ENCODE data around the gene PRKD1.
"Not testable (repeated sequence)": the region's sequence is repeated elsewhere in the genome, so short reads cannot be mapped to it uniquely, and the experiment has no call there.

Gene PRKD1

GRCh38 chr14:29799464-29800095 is 128.1 kb downstream of the PRKD1 start:
- DNase-seq (ENCODE audit: low read depth, low spot score), result no peak

GRCh38 chr14:29798811-29799210 is 128.8 kb downstream of the PRKD1 start:
- no peak for DNase-seq (ENCODE audit: low read depth, low spot score)

GRCh38 chr14:29798108-29798663 is 129.5 kb downstream of the PRKD1 start:
- no peak for DNase-seq (ENCODE audit: low read depth, low spot score)

GRCh38 chr14:29796853-29797252 is 130.8 kb downstream of the PRKD1 start:
- DNase-seq (ENCODE audit: low read depth, low spot score), result no peak

GRCh38 chr14:29789475-29789874 is 138.2 kb downstream of the PRKD1 start:
- no peak for DNase-seq (ENCODE audit: low read depth, low spot score)

- no peak for DNase-seq (ENCODE audit: low read depth, low spot score)
These were observed 139.6 kb downstream of the PRKD1 start for GRCh38 chr14:29788093-29788492.

- no peak for DNase-seq (ENCODE audit: low read depth, low spot score)
These were observed 144.1 kb downstream of the PRKD1 start for GRCh38 chr14:29783556-29783955.

- DNase-seq (ENCODE audit: low read depth, low spot score), result no peak
These were observed 145.6 kb downstream of the PRKD1 start for GRCh38 chr14:29782041-29782440.

- not testable (repeated sequence) for DNase-seq (ENCODE audit: low read depth, low spot score)
These were observed 150.5 kb downstream of the PRKD1 start for GRCh38 chr14:29777142-29777541.

GRCh38 chr14:29773990-29774389 is 153.7 kb downstream of the PRKD1 start:
- no peak for DNase-seq (ENCODE audit: low read depth, low spot score)

- no peak for DNase-seq (ENCODE audit: low read depth, low spot score)
These were observed 164.2 kb downstream of the PRKD1 start for GRCh38 chr14:29763342-29763858.

GRCh38 chr14:29759521-29760340 is 167.9 kb downstream of the PRKD1 start:
- DNase-seq (ENCODE audit: low read depth, low spot score), result no peak

GRCh38 chr14:29757711-29758233 is 169.9 kb downstream of the PRKD1 start:
- no peak for DNase-seq (ENCODE audit: low read depth, low spot score)

GRCh38 chr14:29757188-29757680 is 170.4 kb downstream of the PRKD1 start:
- DNase-seq (ENCODE audit: low read depth, low spot score), result no peak

- no peak for DNase-seq (ENCODE audit: low read depth, low spot score)
These were observed 171.6 kb downstream of the PRKD1 start for GRCh38 chr14:29756019-29756385.

GRCh38 chr14:29755311-29756018 is 172.2 kb downstream of the PRKD1 start:
- no peak for DNase-seq (ENCODE audit: low read depth, low spot score)

GRCh38 chr14:29754134-29754533 is 173.5 kb downstream of the PRKD1 start:
- no peak for DNase-seq (ENCODE audit: low read depth, low spot score)

- no peak for DNase-seq (ENCODE audit: low read depth, low spot score)
These were observed 175.3 kb downstream of the PRKD1 start for GRCh38 chr14:29752221-29752923.

GRCh38 chr14:29749829-29750228 is 177.8 kb downstream of the PRKD1 start:
- no peak for DNase-seq (ENCODE audit: low read depth, low spot score)

- DNase-seq (ENCODE audit: low read depth, low spot score), result no peak
These were observed 178.3 kb downstream of the PRKD1 start for GRCh38 chr14:29749327-29749726.

- DNase-seq (ENCODE audit: low read depth, low spot score), result no peak
These were observed 181.8 kb downstream of the PRKD1 start for GRCh38 chr14:29745863-29746262.
